MG63 (cell line): ENCODE results near the gene AMIGO1. TPM values are rescaled to one million over a fixed set of nuclear protein-coding genes. Genes with fewer than 3 reads are reported as not detected.

Source experiments
- DNase-seq: peaks from one replicate; pipeline ENCODE4 v3.0.0-alpha.2; 2020
- H3K27me3 ChIP-seq: fragments of 250-450 bp; sonication (Bioruptor Pico); 2 replicates; pipeline ENCODE4 v1.5.1; 2020; ENCODE audit warnings: mild to moderate bottlenecking, moderate library complexity
- H3K36me3 ChIP-seq: fragments of 250-450 bp; sonication (Bioruptor Pico); 2 replicates; pipeline ENCODE4 v1.5.1; 2020; ENCODE audit warnings: mild to moderate bottlenecking, moderate library complexity
- H3K4me3 ChIP-seq: fragments of 250-450 bp; sonication (Bioruptor Pico); 2 replicates; pipeline ENCODE4 v1.5.1; 2020; ENCODE audit warnings: mild to moderate bottlenecking, moderate library complexity
- H3K9me3 ChIP-seq: fragments of 250-450 bp; sonication (Bioruptor Pico); 2 replicates; pipeline ENCODE4 v1.5.1; 2020; ENCODE audit warnings: mild to moderate bottlenecking, moderate library complexity
- total RNA-seq: library from RNA; depleted of rRNA; stranded (reverse); fragments of >200 nt; shearing (Covaris generic); gene quantifications from 2 replicates; pipeline ENCODE4 v1.2.3, GENCODE V29; 2014; ENCODE audit warnings: low replicate concordance; rRNA removed

The AMIGO1 gene
- total RNA-seq, 1 experiment from 2014 or later = 1.3 TPM

DNA sequence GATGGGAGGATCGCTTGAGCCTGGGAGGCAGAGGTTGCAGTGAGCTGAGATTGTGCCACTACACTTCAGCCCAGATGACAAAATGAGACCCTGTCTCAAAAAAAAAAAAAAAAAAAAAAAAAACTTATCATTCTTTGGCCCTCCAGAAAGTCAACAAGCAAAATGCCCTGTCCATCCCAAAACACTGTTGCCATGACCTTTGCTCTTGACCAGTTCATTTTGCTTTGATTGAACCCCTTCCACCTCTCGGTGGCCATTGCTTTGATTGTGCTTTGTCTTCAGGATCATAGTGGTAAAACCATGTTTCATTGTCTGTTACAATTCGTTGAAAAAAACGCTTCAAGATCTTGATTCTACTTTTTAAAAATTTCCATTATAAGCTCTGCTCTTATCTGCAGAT is 51.7 kb downstream of the AMIGO1 start:
- DNase-seq = no peak
- H3K27me3 ChIP-seq = peaks cover 64% of the 10 kb centered on the region
- no peaks in the 10 kb centered on the region for H3K36me3 ChIP-seq
- H3K4me3 ChIP-seq = no peak overlapping the region
- peaks cover 27% of the 10 kb centered on the region for H3K9me3 ChIP-seq

DNA sequence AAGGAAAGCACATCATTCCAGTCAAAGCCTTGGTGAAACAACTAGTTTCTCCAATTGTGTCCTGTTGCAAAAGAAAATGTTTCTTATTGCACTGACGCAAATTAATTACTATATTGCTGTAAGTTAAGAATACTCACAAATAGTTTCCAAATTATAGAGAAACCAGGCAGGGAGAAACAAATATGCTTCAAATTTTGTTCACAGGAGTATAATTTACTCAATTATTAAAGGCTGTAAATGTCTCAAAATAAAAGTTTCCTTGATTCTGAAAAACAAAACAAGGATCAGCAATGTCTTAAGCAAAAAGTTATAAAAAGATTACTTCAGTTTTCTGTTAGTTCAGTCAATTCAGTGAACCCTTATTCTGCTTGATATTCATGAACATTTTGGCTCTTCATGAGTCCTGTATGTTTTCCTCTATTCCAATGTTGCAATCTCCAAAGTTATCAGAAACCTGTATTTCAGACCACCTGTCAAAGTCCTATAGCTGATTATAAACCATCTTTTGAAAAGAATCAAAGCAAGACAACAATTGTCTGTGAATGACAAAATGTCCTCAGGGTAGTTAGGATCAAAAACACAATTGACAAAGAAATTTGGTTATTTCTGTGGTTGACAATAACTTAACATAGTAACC is 54.9 kb downstream of the AMIGO1 start:
- no peak for DNase-seq
- Histone ChIP-seq H3K9me3 (peaks cover 20% of the 10 kb centered on the region), H3K4me3 (no peak overlapping the region), H3K27me3 (peaks cover 54% of the 10 kb centered on the region), H3K36me3 (no peaks in the 10 kb centered on the region)

Other genes starting within 250 kb of the AMIGO1 start
- 38.5 and 67.0 TPM in 2 replicates for gene PSRC1, start 226.6 kb downstream of the AMIGO1 start, total RNA-seq
- not detected in 2 replicates for gene MYBPHL, start 202.7 kb downstream of the AMIGO1 start, total RNA-seq
- 0.07 and 0.46 TPM in 2 replicates for gene SORT1, start 111.8 kb downstream of the AMIGO1 start, total RNA-seq
- gene PSMA5, start 83.3 kb downstream of the AMIGO1 start, total RNA-seq = 304 and 1,327 TPM in 2 replicates
- 0.46 TPM in 1 of 2 replicates, not detected in the other for gene SYPL2, start 43.2 kb downstream of the AMIGO1 start, total RNA-seq
- gene ATXN7L2, start 25.8 kb downstream of the AMIGO1 start, total RNA-seq = 3.9 and 10.4 TPM in 2 replicates
- gene CYB561D1, start 15.6 kb downstream of the AMIGO1 start, total RNA-seq = 2.2 and 6.7 TPM in 2 replicates
- not detected in 2 replicates for gene GPR61, start 30.1 kb upstream of the AMIGO1 start, total RNA-seq
- gene GNAI3, start 38.9 kb upstream of the AMIGO1 start, total RNA-seq = 17.0 and 20.1 TPM in 2 replicates
- gene GNAT2, start 109.9 kb upstream of the AMIGO1 start, total RNA-seq = 0.10 TPM in 1 of 2 replicates, not detected in the other
- 119 and 172 TPM in 2 replicates for gene AMPD2, start 110.1 kb upstream of the AMIGO1 start, total RNA-seq
- 27.9 and 33.5 TPM in 2 replicates for gene GSTM4, start 146.4 kb upstream of the AMIGO1 start, total RNA-seq
- gene GSTM2, start 158.3 kb upstream of the AMIGO1 start, total RNA-seq = 20.0 and 22.2 TPM in 2 replicates
- gene GSTM1, start 178.1 kb upstream of the AMIGO1 start, total RNA-seq = 67.7 and 86.1 TPM in 2 replicates
- not detected in 2 replicates for gene GSTM5, start 202.5 kb upstream of the AMIGO1 start, total RNA-seq
- gene GSTM3, start 231.3 kb upstream of the AMIGO1 start, total RNA-seq = 47.2 and 80.3 TPM in 2 replicates